OCI-LY3 (cell line): ENCODE data around the gene BAZ2B.

Experiments used
- EZH2phosphoT487 ChIP-seq: fragments of 200-600 bp; shearing (Covaris generic); IDR thresholded peaks from 2 replicates; pipeline ENCODE4 v1.6.1; 2018; ENCODE audit warnings: antibody characterized with exemption, mixed run types, low read depth
- TF ChIP-seq, protein P1 (sequence below): fragments of 200-600, 300-600 bp; sonication (generic); IDR thresholded peaks from 2 replicates; pipeline ENCODE4 v1.5.1; 2014; ENCODE audit warnings: antibody characterized with exemption, low read length, low read depth

DNA sequence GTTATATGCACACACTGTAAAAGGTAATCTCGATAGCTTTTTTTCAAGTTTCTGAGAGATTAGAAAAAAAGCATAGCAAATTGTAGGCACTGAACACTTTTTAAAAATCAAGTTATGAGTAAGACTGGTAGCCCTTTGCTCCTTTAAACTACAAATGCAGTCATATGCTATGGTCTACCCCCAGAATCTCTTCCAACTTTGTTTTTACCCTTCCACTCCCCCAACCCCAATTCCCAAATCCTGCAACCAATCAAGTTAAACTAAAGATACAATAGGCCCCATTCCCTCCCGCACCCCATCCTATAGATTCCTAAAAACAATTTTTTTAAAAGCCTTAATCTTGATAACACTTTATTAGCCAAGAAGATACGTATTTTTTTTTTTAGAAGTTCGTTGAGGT is 752 bp upstream of the BAZ2B start:
- TF ChIP-seq, protein P1, sequence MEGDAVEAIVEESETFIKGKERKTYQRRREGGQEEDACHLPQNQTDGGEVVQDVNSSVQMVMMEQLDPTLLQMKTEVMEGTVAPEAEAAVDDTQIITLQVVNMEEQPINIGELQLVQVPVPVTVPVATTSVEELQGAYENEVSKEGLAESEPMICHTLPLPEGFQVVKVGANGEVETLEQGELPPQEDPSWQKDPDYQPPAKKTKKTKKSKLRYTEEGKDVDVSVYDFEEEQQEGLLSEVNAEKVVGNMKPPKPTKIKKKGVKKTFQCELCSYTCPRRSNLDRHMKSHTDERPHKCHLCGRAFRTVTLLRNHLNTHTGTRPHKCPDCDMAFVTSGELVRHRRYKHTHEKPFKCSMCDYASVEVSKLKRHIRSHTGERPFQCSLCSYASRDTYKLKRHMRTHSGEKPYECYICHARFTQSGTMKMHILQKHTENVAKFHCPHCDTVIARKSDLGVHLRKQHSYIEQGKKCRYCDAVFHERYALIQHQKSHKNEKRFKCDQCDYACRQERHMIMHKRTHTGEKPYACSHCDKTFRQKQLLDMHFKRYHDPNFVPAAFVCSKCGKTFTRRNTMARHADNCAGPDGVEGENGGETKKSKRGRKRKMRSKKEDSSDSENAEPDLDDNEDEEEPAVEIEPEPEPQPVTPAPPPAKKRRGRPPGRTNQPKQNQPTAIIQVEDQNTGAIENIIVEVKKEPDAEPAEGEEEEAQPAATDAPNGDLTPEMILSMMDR: no peak
- no peak for TF ChIP-seq EZH2phosphoT487
